DMS 273 treated with DMSO at 0.1 percent for 48 hours (cell line): ENCODE results near the gene FARP1.

Experiments used
- DNase-seq: peaks from one replicate; lab custom pipeline; 2025; lab: John Stamatoyannopoulos, UW

FARP1 gene

DNA sequence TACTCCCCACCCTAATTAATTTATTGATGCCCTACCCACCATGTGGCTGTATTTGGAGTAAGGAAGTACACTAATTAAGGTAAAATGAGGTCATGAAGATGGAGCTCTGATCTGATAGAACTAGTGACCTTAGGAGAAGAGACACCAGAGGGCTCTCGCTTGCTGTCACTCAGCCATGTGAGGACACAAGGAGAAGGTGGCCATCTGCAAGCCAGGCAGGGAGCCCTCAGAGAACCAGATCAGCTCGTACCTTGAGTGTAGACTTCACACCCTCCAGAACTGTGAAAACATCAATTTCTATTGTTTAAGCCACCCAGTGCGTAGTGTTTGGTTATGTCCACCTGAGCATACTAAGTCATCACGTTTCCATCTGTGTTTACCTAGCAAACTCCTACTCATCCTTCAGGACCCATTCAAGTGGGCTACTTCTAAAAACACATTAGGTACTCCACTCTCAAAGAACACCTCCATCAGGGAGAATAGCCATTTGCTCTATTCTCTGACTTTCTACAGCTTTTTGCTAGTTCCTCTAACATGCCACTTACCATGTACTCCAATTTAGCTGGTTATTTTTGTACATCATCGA is 191.8 kb downstream of the FARP1 start:
- no peak for DNase-seq

- DNase-seq: no peak
Observed at GRCh38 chr13:98335721-98336120, 192.8 kb downstream of the FARP1 start.

DNA sequence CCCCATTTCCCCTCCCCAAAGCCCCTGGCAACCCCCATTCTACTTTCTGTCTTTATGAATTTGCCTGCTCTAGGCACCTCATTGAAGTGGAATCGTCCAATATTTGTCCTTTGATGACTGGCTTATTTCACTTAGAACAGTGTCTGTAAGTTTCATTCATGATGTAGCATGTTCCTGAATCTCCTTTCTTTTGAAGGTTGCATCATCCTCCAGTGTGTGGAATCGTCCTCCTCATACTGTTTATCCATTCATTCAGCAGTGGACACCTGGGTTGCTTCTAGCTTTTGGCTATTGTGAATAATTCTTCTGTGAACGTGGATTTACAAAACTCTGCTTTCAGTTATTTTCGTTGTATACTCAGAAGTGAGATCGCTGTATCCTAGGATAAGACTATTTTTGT is 195.4 kb downstream of the FARP1 start:
- DNase-seq: no peak

- DNase-seq: no peak
Observed at GRCh38 chr13:98339684-98340425, 197.0 kb downstream of the FARP1 start.

- no peak for DNase-seq
Observed at GRCh38 chr13:98342953-98343352, 200.1 kb downstream of the FARP1 start.

DNA sequence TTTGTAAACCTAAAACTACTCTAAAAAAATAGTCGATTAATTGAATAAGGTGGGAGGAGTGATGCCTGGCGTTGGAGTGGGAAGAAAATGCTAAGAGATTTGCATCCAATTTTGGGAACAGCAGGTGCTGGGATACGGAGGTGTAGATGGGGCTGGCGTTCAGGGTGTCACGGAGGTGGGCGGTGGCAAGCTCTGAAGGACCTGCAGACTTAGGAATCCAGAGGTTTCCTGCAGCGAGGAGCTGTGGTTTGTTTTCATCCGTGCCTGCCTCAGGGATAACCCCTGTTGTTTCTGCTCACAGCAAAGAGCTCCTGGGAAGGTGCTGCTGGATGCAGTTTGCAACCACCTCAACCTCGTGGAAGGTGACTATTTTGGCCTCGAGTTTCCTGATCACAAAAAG is 200.6 kb downstream of the FARP1 start:
- DNase-seq: no peak

- DNase-seq: no peak
Observed at GRCh38 chr13:98344392-98344791, 201.5 kb downstream of the FARP1 start.

DNA sequence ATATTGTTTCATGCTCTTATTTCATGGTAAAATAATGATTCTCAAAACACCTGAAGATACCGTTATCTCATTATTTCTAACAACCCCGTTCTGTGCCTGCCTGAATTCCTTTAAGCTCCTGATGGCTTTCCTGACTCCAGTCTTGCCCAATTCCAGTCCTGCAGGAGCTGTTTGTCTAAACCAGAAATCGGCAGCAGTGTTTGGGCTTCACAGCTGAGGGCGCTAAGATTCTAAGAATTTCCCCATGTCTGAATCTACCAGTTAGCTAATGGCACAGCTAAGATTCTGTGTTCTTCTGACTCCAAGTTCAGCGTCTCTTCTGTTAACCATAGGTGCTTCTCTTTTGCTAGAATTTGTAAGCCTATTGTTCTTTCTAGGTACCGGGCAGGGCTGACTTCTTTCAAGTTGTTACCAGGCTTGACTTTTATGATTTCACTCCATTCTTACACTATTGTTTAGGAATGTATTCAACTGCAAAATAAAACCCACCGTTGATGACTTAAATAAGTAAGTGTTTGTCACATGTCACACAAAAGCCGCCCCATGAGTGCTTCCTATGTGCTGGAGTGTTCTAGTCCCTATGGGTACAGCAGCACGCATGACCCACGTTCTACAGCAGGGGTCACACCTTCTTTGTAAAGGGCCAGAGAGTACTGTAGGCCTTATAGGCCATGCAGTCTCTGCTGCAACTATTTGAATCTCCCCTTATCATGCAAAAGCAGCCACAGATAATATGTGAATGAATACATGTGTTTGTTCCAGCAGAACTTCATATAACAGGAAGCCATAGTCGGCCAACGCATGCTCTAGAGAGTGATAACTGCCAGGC is 202.4 kb downstream of the FARP1 start:
- DNase-seq: no peak

DNA sequence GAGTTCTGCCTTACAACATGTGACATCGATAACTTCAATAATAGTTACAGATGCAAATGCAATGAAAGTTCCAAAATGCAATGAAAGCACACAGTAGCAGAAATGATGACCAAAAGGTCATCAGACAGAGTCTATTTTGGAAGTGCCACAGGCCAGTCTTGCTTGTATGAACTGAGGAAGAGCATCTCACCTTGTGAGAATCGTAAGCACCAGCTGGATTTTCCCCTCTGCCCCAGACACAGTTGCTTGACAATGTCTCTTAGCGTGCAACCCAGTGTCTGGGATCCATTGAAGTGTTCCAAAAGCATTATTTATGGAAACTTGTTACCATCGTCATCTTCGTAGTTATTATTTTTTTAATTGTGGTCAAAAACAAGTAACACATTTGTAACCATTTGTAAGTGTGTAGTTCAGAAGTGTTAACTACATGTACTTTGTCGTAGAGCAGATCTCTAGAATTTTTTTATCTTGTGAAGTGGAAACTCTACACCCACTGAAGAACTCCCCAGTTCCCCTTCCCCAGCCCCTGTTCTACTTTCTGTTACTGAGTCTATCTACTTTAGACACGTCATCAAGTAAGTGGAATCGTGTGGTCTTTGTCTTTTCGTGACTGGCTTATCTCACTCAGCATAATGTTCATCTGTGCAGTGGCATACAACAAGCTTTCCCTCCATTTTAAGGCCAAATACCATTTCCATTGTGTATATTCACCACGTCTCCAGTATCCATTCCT is 204.2 kb downstream of the FARP1 start:
- no peak for DNase-seq

GRCh38 chr13:98347756-98348155 is 204.9 kb downstream of the FARP1 start:
- no peak for DNase-seq

DNA sequence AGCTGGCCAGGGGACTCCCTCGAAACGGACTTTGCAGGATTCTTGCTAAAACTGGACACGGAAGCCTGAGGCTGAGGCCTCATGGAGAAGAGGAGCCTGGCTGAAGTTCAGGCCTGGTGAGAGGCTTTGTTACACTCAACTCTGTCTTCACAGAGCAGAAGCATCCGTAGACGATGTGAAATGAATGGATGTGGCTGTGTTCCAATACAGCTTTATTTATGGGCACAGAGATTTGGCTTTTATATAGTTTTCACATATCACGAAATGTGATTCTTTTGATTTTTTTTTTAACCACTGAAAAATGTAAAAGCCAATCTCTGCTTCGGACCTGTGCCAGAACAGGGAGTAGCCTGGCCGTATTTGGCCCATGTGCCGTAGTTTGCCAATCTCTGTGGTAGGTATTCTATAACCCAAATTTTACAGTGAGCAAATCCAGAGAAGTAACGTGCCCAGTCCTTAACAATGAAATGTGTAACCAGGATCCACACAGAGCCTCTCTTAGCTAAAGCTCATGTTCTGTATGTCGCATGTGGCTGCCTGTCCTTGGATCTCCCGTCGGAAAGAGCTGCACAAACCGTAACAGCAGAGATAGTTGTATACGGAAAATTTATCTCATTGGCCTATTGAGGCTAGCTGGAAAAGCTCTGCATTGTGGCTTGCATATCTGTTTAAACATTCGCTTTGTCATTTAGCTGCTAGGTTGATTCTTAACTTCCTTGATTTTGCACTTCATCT is 205.7 kb downstream of the FARP1 start:
- no peak for DNase-seq

DNA sequence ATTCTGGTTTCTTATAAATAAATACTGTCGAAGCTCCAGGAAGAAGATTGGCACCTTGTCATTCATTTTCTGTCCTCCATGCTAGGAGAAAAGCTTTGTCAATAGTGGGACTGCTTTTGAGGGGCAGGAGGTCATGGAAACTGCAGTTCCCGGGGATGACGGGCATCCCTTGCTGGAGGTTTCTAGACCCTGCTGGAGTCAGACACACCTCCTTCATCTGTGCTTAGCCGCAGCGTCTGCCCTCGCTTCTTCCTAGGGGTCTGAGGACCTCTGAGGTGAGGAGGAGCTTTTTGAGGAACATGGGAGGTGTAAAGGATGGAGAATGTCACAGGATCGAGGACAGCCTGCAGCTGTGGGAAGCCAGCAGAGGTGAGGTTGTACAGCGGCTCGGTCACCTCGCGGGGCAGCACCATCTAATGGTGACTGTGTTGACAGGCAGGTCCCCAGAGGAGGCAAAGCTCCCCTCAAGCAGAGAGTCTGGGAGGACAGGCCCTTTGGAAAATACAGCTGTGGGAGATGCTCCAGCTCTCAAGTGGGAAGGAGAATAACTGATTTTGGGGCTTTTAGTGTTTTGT is 206.9 kb downstream of the FARP1 start:
- DNase-seq: no peak

GRCh38 chr13:98350746-98351330 is 207.9 kb downstream of the FARP1 start:
- DNase-seq: no peak

GRCh38 chr13:98351636-98352035 is 208.7 kb downstream of the FARP1 start:
- DNase-seq: no peak

- DNase-seq: no peak
Observed at GRCh38 chr13:98352226-98352625, 209.3 kb downstream of the FARP1 start.

GRCh38 chr13:98353750-98354149 is 210.9 kb downstream of the FARP1 start:
- DNase-seq: no peak

DNA sequence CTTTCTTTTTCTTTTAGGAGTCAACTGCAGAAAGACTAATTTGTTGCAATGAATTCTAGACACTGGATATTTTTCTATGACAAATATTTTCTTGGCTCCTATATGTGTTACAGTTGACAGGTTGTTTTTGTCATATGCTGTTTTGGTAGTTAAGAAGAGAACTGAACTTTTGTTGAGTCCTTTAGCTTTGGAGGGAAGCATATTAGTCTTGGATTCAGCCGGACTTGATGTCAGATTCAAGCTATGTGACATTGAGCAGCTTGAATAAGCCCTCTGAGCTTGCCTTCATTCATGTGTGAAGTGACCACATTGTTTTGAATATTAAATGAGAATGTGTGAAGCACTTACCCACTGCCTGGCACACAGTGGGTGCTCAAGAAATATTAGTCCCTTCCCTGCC is 216.0 kb downstream of the FARP1 start:
- no peak for DNase-seq

- no peak for DNase-seq
Observed at GRCh38 chr13:98360545-98360944, 217.7 kb downstream of the FARP1 start.

DNA sequence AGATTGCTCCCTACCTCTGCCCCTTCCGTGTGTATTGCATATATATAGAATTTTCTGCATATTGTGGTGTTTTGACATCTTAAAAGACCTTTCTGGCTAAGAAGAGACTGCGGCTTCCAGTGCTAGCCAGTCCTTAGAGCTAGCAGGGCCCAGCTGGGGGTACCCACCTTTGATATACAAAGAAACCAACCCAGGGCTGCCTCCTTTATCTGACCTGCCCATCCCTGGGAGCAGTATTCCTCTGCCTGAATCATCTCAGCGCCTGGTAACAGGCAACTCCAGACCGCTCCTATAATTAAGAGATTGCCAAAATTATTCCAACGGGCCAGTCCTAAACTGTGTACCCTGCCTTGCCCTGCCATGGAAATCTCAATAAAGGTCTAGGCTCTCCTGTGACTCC is 220.4 kb downstream of the FARP1 start:
- no peak for DNase-seq

GRCh38 chr13:98364179-98364578 is 221.3 kb downstream of the FARP1 start:
- DNase-seq: no peak

- DNase-seq: no peak
Observed at GRCh38 chr13:98364647-98365046, 221.8 kb downstream of the FARP1 start.
